ENCODE measurements around the gene PROX2.

The PROX2 gene

GRCh38 chr14:74846968-74847665 is 28.8 kb downstream of the PROX2 start:
- H3K4me3 ChIP-seq (ENCODE audit: control insufficient read depth, low read depth, low read length): no peak overlapping the region
- TF ChIP-seq CTCF (IDR thresholded peaks at IDR 0.05; ENCODE audit: control insufficient read depth, insufficient read depth, low read depth, low read length, missing control alignments): no peak
- no peak for DNase-seq (ENCODE audit: low read depth)

GRCh38 chr14:74846168-74846567 is 29.8 kb downstream of the PROX2 start:
- DNase-seq (ENCODE audit: low read depth): peak; percentile 64
- no peak for TF ChIP-seq CTCF (IDR thresholded peaks at IDR 0.05; ENCODE audit: control insufficient read depth, insufficient read depth, low read depth, low read length, missing control alignments)
- no peak overlapping the region for H3K4me3 ChIP-seq (ENCODE audit: control insufficient read depth, low read depth, low read length)

- H3K4me3 ChIP-seq (ENCODE audit: control insufficient read depth, low read depth, low read length): no peak overlapping the region
- peak; percentile 37 for TF ChIP-seq CTCF (IDR thresholded peaks at IDR 0.05; ENCODE audit: control insufficient read depth, insufficient read depth, low read depth, low read length, missing control alignments)
- DNase-seq (ENCODE audit: low read depth): no peak
Measured at GRCh38 chr14:74843653-74844052, 32.3 kb downstream of the PROX2 start.

GRCh38 chr14:74841230-74842207 is 34.4 kb downstream of the PROX2 start:
- no peak overlapping the region for H3K4me3 ChIP-seq (ENCODE audit: control insufficient read depth, low read depth, low read length)
- TF ChIP-seq CTCF (IDR thresholded peaks at IDR 0.05; ENCODE audit: control insufficient read depth, insufficient read depth, low read depth, low read length, missing control alignments): no peak
- DNase-seq (ENCODE audit: low read depth): no peak

- H3K4me3 ChIP-seq (ENCODE audit: control insufficient read depth, low read depth, low read length): no peak overlapping the region
- DNase-seq (ENCODE audit: low read depth): no peak
- TF ChIP-seq CTCF (IDR thresholded peaks at IDR 0.05; ENCODE audit: control insufficient read depth, insufficient read depth, low read depth, low read length, missing control alignments): no peak
Measured at GRCh38 chr14:74840603-74841030, 35.3 kb downstream of the PROX2 start.

- H3K4me3 ChIP-seq (ENCODE audit: control insufficient read depth, low read depth, low read length): no peak overlapping the region
Measured at GRCh38 chr14:74838166-74838565, 37.8 kb downstream of the PROX2 start.

More at GRCh38 chr14:74838166-74838565, 37.8 kb downstream of the PROX2 start:
- no peak for DNase-seq (ENCODE audit: low read depth)
- TF ChIP-seq CTCF (IDR thresholded peaks at IDR 0.05; ENCODE audit: control insufficient read depth, insufficient read depth, low read depth, low read length, missing control alignments): no peak
